A673 (cell line): ENCODE data around the gene UBE2E1.

Experiments used
- CTCF ChIP-seq: fragments of 300-800, 200-600 bp; sonication (generic); conservative IDR thresholded peaks from 2 replicates; pipeline ENCODE4 v1.5.1; 2017; ENCODE audit warnings: low read depth, mild to moderate bottlenecking, antibody characterized with exemption, low read length, moderate library complexity, mixed read lengths
- EZH2 ChIP-seq: fragments of 200-600 bp; sonication (generic); IDR thresholded peaks from 2 replicates; pipeline ENCODE4 v1.6.1; 2017; ENCODE audit warnings: borderline replicate concordance, low read depth, mild to moderate bottlenecking, mixed read lengths, antibody characterized with exemption, low read length; ENCODE audit not compliant: poor library complexity, severe bottlenecking

- no peak for TF ChIP-seq CTCF
- TF ChIP-seq EZH2: no peak
Measured at GRCh38 chr3:23867838-23868237, 62.1 kb downstream of the UBE2E1 start.
